Measurements from ENCODE around the gene DOCK3. TPM values are rescaled to one million over a fixed set of nuclear protein-coding genes. Genes with fewer than 3 reads are reported as not detected.

The DOCK3 gene
- total and polyA plus RNA-seq, 2 donors (not counting 3 experiments of a cell fraction or from before 2014, with no cell fraction given): 0.08 to 0.13 TPM

GRCh38 chr3:51122944-51123343 lies 448.2 kb downstream of the DOCK3 start:
- no peaks in the 10 kb centered on the region for H3K27me3 ChIP-seq (ENCODE audit: control insufficient read depth in 2 of 2, insufficient read depth in 2 of 2, low read length in 2 of 2)
- no peak for TF ChIP-seq CTCF (IDR thresholded peaks at IDR 0.05; ENCODE audit: extremely low read depth in 1 of 2, insufficient read depth in 1 of 2, low read depth in 1 of 2, low read length in 2 of 2)
- no peak for TF ChIP-seq EZH2 (IDR thresholded peaks at IDR 0.05; ENCODE audit: borderline replicate concordance, low read depth, low read length, severe bottlenecking)
- no peak for TF ChIP-seq FOS (IDR thresholded peaks at IDR 0.05; ENCODE audit: borderline replicate concordance, insufficient read depth, low read length)
- TF ChIP-seq POLR2AphosphoS5 (IDR thresholded peaks at IDR 0.05; ENCODE audit: insufficient read depth, low read depth, low read length): no peak
- TF ChIP-seq MAX (IDR thresholded peaks at IDR 0.05; ENCODE audit: insufficient read depth, insufficient read length): no peak
- no peak for TF ChIP-seq POLR2A (IDR thresholded peaks at IDR 0.05; ENCODE audit: low read depth, low read length)
- TF ChIP-seq MYC (IDR thresholded peaks at IDR 0.05; ENCODE audit: low read depth, low read length): no peak
- no peak for TF ChIP-seq JUN (IDR thresholded peaks at IDR 0.05; ENCODE audit: borderline replicate concordance, insufficient read depth, insufficient read length, low read depth)
- TF ChIP-seq GATA2 (IDR thresholded peaks at IDR 0.05; ENCODE audit: insufficient read depth, insufficient read length, low read depth, low read length): no peak
- no peaks in the 10 kb centered on the region for H3K36me3 ChIP-seq (ENCODE audit: control insufficient read depth in 2 of 2, extremely low read depth in 1 of 2, insufficient read depth in 2 of 2, low read length in 2 of 2)
- no peak for DNase-seq (ENCODE audit: low read depth, low spot score)
- intact Hi-C loops (cut with micrococcal nuclease): no loop called here
- POLR2A ChIA-PET: no interaction called here
- H2AFZ ChIP-seq (ENCODE audit: low read depth, low read length): no peak overlapping the region
- no peak for FAIRE-seq
- H3K79me2 ChIP-seq (ENCODE audit: control insufficient read depth, insufficient read depth, low read length): no peaks in the 10 kb centered on the region
- no peaks in the 10 kb centered on the region for H3K9me1 ChIP-seq (replicated peaks; ENCODE audit: control insufficient read depth, extremely low read depth, insufficient read depth, low read length)
- H3K9ac ChIP-seq (replicated peaks; ENCODE audit: extremely low read depth, insufficient read depth, low read length): no peak overlapping the region
- dilution Hi-C loops (cut with MboI; ENCODE audit: extremely low pct_ligation_motif_present, low sequenced_read_pairs): no loop called here
- BruUV-seq (replicated peaks): no TSS peak
- H3K4me3 ChIP-seq (replicated peaks in 1 of 3; ENCODE audit: insufficient read depth in 1 of 3, low read depth in 1 of 3, low read length in 3 of 3): no peak overlapping the region
- no peaks in the 10 kb centered on the region for H3K9me3 ChIP-seq (replicated peaks; ENCODE audit: control insufficient read depth, insufficient read depth, low read length)
- CTCF ChIA-PET: no interaction called here
- H3K4me1 ChIP-seq (ENCODE audit: control insufficient read depth, extremely low read depth, insufficient read depth, low read length): no peaks in the 10 kb centered on the region
- H3K27ac ChIP-seq (ENCODE audit: insufficient read depth, low read depth, low read length): no peak overlapping the region
- H3K4me2 ChIP-seq (ENCODE audit: insufficient read depth, low read length): no peak overlapping the region
- no peaks in the 10 kb centered on the region for H4K20me1 ChIP-seq (replicated peaks; ENCODE audit: control insufficient read depth, extremely low read depth, insufficient read depth, low read length)

Measured in endothelial cell of umbilical vein (primary cell).